RCC 7860 (cell line): ENCODE results near the gene KRTAP12-4.
"Not testable (repeated sequence)": the region's sequence is repeated elsewhere in the genome, so short reads cannot be mapped to it uniquely, and the experiment has no call there.

ENCODE experiments used
- DNase-seq: peaks from one replicate; pipeline ENCODE4 v3.0.0-alpha.2; 2015; ENCODE audit warnings: low spot score
- FAIRE-seq: peaks from 2 replicates; lab custom pipeline; 2012; peaks lifted over from hg19 to GRCh38; lab: Jason Lieb, UNC

Gene KRTAP12-4

DNA sequence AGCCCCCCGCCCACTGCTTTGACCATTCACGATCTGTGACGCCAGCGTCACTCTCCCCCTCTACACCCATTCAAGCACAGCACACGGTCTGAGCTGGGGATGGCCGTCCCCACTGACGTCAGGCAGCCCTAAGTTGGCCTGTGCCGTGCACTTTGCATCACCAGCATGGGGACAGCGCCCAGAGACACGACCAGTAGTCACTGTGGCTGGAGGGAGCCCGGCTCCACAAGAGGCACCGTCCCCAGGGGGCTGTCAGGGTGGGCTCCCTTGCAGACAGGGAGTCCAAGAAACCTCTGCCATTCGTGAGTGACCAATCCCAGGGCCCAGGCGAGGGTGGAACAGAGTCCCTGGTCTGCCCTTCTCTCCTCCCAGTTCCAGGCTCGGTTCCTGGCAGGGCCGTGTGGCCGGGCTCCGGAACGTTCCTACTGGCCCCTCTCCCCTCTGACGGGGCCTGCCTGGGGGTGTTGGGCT lies 40.3 kb downstream of the KRTAP12-4 start:
- DNase-seq = no peak

DNA sequence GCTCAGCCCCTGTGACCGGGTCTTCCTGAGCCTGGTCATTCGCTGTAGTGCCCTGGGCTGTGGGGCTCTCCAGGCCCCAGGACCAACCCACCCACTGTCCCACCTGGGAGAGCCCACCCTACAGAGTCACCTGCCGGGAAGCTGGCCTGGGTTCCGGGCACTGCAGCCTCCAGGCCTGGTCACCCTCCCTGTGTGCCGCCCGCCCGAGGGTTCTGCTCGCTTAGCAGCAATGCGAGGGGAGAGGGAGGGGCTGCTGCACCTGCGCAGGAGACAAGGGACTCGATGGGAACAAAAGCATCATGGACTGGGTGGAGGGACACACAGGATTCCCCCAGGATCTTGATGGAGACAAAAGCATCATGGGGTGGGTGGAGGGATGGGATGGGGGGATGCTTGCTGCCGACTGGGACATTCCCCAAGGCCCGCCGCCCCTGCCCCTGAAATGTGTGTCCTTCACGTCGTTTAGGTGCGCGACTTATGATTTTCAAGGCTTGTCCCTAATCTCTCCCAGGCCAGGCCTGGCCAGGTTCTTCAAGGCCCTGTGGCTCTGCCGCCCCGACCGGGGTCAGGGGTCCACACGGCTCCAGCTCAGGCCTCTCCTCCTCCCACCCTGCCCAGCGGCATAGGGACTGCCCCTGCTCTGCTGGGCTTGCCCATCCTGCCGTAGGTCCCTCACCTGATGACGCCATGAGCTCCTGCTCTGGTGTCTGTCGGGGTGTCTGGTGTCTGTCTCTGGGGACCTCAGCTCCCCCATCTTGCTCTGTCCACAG lies 40.9 kb downstream of the KRTAP12-4 start:
- FAIRE-seq (no peak), DNase-seq (no peak)

More for the DNA sequence above, 40.3 kb downstream of the KRTAP12-4 start:
- FAIRE-seq = no peak

- FAIRE-seq (no peak), DNase-seq (no peak)
Observed at GRCh38 chr21:44612669-44613229, 41.7 kb downstream of the KRTAP12-4 start.

GRCh38 chr21:44612029-44612486 lies 42.4 kb downstream of the KRTAP12-4 start, which contains the start of gene KRTAP10-8:
Gene KRTAP10-8 (plus strand): TSS chr21:44612079. CDS start chr21:44612101, 22 bp downstream.
- no peak for FAIRE-seq
- DNase-seq = no peak

DNA sequence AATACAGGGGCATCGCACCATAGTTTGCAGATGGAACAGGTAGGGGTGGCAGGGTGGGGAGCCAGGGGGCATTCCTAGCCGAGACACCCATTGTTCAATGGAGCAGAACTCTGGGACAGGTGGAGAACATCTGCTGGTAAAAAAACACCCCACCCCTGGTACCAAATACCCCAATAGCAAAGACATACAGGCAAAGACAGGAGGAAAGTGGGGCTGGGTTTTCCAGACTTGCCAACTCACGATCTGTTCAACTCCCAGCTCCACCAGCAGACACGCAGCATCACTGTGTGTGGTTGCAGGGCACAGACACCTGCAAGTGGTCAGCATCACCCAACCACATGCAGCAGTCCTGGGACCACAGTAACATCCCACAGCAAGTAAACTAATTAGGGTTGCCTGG lies 42.9 kb downstream of the KRTAP12-4 start:
- no peak for FAIRE-seq
- DNase-seq = no peak

- not testable (repeated sequence) for FAIRE-seq, DNase-seq
Observed at GRCh38 chr21:44610157-44610843, 44.2 kb downstream of the KRTAP12-4 start.

DNA sequence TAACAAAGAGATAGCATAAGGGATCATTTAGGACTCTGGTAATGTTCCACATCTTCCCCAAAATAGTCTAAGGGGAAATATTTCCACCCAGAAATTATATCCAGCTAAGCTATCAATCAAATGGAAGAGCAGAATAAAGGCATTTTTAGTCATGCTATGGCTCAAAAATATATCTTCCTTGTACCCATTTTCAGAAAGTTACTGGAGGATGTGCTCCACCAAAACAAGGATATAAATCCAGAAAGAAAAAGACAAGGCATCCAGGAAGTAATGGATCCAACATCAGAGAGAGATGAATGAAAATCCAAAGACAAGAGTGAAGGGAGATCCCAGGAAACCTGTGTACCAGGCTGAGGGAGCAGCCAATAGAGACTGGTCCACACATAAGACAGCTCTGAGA lies 45.3 kb downstream of the KRTAP12-4 start:
- DNase-seq (no peak), FAIRE-seq (no peak)

DNA sequence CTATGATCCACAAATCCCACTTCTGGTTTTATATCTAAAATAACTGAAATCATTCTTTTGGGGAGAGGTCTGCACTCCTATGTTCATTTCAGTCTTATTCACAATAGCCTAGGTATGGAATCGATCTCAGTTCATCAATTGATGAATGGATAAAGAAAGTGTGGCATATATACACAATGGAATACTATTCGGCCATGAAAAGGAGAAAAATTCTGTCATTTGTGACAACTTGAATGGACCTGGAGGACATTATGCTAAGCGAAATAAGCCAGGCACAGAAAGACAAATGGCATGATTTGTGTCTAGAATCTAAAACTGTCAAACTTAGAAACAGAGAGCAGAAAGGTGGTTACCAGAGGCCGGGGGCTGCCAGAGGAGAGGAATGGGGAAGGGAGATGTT lies 48.0 kb downstream of the KRTAP12-4 start:
- no peak for FAIRE-seq
- no peak for DNase-seq
